Loucy (cell line): ENCODE results near the gene KLF8.

Experiments
- H2AFZ ChIP-seq: fragments of 200-600 bp; sonication (generic); 2 replicates; pipeline ENCODE4 v1.6.0; 2016; ENCODE audit warnings: antibody characterized with exemption, mild to moderate bottlenecking, low read length, moderate library complexity
- H3F3A ChIP-seq: fragments of 200-600 bp; 2 replicates; pipeline ENCODE4 v1.6.0; 2016; ENCODE audit warnings: antibody characterized with exemption, low read depth, mild to moderate bottlenecking
- H3K27me3 ChIP-seq: fragments of 200-600 bp; sonication (generic); 2 replicates; pipeline ENCODE4 v1.6.1; 2014; ENCODE audit warnings: low read length, mild to moderate bottlenecking; ENCODE audit not compliant: insufficient read depth, poor library complexity, severe bottlenecking
- H3K36me3 ChIP-seq: fragments of 200-600 bp; sonication (generic); 2 replicates; pipeline ENCODE4 v1.6.1; 2016; ENCODE audit warnings: low read length; ENCODE audit not compliant: insufficient read depth
- H3K4me1 ChIP-seq: fragments of 200-600 bp; sonication (generic); 2 replicates; pipeline ENCODE4 v1.5.1; 2014; ENCODE audit warnings: low read length, mild to moderate bottlenecking; ENCODE audit not compliant: insufficient read depth, poor library complexity, severe bottlenecking
- H3K4me2 ChIP-seq: fragments of 200-600 bp; sonication (generic); 2 replicates; pipeline ENCODE4 v1.6.0; 2014; ENCODE audit warnings: antibody characterized with exemption, low read length, low read depth, mild to moderate bottlenecking; ENCODE audit not compliant: poor library complexity, severe bottlenecking
- H3K4me3 ChIP-seq: fragments of 200-600 bp; sonication (generic); 2 replicates; pipeline ENCODE4 v1.5.1; 2014; ENCODE audit warnings: low read length, mild to moderate bottlenecking, mixed read lengths; ENCODE audit not compliant: poor library complexity, severe bottlenecking
- H3K79me2 ChIP-seq: fragments of 200-600 bp; sonication (generic); 2 replicates; pipeline ENCODE4 v1.6.1; 2014; ENCODE audit warnings: low read length; ENCODE audit not compliant: insufficient read depth
- H3K9ac ChIP-seq: fragments of 200-600 bp; sonication (generic); 2 replicates; pipeline ENCODE4 v1.6.0; 2014; ENCODE audit warnings: mild to moderate bottlenecking, low read depth, low read length, moderate library complexity; ENCODE audit not compliant: poor library complexity, severe bottlenecking
- H3K9me2 ChIP-seq: fragments of 200-600 bp; sonication (generic); replicated peaks from 2 replicates; pipeline ENCODE4 v1.6.1; 2016; ENCODE audit warnings: low read depth, low read length, mixed read lengths
- H3K9me3 ChIP-seq: fragments of 200-600 bp; sonication (generic); 2 replicates; pipeline ENCODE4 v1.6.1; 2014; ENCODE audit warnings: mild to moderate bottlenecking, antibody characterized with exemption, low read length, low read depth; ENCODE audit not compliant: insufficient read depth
- H4K20me1 ChIP-seq: fragments of 200-600 bp; sonication (generic); 2 replicates; pipeline ENCODE4 v1.6.0; 2014; ENCODE audit warnings: antibody characterized with exemption, low read length, mild to moderate bottlenecking; ENCODE audit not compliant: insufficient read depth, poor library complexity, severe bottlenecking
- EZH2phosphoT487 ChIP-seq: fragments of 200-600 bp; IDR thresholded peaks from 2 replicates; pipeline ENCODE4 v1.6.1; 2018; ENCODE audit warnings: antibody characterized with exemption, mild to moderate bottlenecking, moderate library complexity, borderline replicate concordance
- TF ChIP-seq, protein P1 (sequence below): fragments of 200-600 bp; sonication (generic); conservative IDR thresholded peaks from 2 replicates; pipeline ENCODE4 v1.5.1; 2014; ENCODE audit warnings: mild to moderate bottlenecking, antibody characterized with exemption, low read length

KLF8 gene

DNA sequence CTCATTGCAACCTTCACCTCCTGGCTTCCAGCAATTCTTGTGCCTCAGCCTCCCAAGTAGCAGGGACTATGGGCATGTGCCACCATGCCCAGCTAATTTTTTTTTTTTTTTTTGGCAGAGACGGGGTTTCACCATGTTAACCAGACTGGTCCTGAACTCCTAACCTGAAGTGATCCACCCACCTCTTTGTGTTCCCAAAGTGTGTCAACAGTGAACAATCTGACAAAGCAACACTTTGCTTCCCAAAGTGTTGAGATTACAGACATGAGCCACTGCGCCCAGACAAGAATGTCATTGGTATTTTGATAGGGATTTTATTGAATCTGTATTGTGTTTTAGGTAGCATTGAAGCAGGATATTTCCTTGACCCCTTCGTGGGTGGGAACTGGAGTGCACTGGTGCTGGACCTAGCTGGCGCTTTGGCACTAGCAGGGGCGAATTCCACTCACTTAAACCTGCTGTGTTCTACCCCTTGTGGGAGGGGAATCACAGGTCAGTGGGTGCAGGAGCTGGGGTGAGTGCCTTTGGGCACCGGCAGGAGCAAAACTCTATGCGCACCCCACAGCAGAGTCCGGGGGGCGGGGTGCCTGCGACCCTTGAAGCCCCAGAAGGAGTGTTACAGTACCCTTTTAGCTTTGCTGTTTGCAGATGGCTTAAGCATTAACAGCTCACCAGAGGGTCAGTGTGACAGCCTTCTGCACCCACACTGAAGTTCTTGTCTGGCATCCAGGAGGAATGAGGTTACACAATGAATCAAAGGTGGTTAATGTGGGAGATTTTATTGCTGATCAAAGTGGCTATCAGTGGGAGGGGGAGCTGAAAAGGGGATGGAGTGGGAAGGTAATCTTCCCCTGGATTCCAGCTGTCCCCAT, 21.9 kb downstream of the KLF8 start:
- Histone ChIP-seq H3F3A (no peaks in the 10 kb centered on the region), H3K36me3 (no peaks in the 10 kb centered on the region), H3K9me2 (no peaks in the 10 kb centered on the region), H3K4me1 (no peaks in the 10 kb centered on the region), H3K4me2 (no peak overlapping the region), H3K79me2 (no peaks in the 10 kb centered on the region), H3K9ac (no peak overlapping the region), H2AFZ (no peak overlapping the region), H4K20me1 (no peaks in the 10 kb centered on the region), H3K27me3 (no peaks in the 10 kb centered on the region), H3K9me3 (no peaks in the 10 kb centered on the region), H3K4me3 (no peak overlapping the region)
- TF ChIP-seq, protein P1, sequence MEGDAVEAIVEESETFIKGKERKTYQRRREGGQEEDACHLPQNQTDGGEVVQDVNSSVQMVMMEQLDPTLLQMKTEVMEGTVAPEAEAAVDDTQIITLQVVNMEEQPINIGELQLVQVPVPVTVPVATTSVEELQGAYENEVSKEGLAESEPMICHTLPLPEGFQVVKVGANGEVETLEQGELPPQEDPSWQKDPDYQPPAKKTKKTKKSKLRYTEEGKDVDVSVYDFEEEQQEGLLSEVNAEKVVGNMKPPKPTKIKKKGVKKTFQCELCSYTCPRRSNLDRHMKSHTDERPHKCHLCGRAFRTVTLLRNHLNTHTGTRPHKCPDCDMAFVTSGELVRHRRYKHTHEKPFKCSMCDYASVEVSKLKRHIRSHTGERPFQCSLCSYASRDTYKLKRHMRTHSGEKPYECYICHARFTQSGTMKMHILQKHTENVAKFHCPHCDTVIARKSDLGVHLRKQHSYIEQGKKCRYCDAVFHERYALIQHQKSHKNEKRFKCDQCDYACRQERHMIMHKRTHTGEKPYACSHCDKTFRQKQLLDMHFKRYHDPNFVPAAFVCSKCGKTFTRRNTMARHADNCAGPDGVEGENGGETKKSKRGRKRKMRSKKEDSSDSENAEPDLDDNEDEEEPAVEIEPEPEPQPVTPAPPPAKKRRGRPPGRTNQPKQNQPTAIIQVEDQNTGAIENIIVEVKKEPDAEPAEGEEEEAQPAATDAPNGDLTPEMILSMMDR = no peak
- TF ChIP-seq EZH2phosphoT487 = no peak

DNA sequence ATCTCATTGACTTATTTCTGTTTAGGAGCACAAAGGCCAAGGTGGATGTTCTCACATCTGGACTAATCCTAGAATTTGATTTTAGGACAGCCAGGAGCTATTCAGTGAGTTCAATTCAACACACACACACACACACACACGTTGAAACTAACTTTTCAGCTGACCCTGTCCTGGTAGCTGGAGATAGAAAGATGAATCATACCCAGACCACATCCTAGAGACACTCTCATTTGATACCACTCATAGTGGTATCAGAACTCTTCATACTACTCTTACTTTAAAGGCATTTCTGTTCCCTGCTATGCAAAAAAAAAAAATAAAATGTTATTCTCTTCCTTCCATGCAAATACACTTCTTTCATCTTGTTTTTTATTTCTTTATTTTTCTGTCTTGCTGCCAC, 36.7 kb downstream of the KLF8 start:
- Histone ChIP-seq H3K9ac (no peak overlapping the region), H2AFZ (no peak overlapping the region), H4K20me1 (no peaks in the 10 kb centered on the region), H3K79me2 (no peaks in the 10 kb centered on the region), H3K27me3 (no peaks in the 10 kb centered on the region), H3K4me2 (no peak overlapping the region), H3K9me2 (no peaks in the 10 kb centered on the region), H3F3A (no peaks in the 10 kb centered on the region), H3K9me3 (no peaks in the 10 kb centered on the region), H3K36me3 (no peaks in the 10 kb centered on the region), H3K4me1 (no peaks in the 10 kb centered on the region), H3K4me3 (no peak overlapping the region)
- TF ChIP-seq, protein P1 = no peak
- no peak for TF ChIP-seq EZH2phosphoT487

DNA sequence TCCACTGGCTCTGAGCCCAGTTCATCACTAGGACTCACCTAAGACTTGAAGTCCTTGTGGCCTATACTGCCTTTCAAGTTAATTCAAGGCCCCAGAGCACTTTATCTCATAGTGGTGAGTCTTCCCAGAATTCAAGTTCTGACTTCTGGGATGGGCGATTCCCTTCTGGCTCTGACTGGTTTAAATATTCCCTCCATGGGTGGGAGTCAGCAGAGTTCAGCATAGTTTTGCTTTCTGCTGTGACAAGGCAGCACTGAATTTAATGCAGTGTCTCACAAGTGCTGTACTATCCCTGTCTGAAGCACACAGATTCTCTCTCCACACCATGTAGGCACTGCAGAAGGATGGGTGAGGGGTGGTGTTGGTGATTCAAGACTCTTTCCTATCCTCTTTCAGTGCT, 46.5 kb downstream of the KLF8 start:
- no peak overlapping the region for H2AFZ ChIP-seq
- H3K4me2 ChIP-seq = no peak overlapping the region
- TF ChIP-seq EZH2phosphoT487 = no peak
- TF ChIP-seq, protein P1 = no peak
- no peaks in the 10 kb centered on the region for H3K9me2 ChIP-seq
- no peaks in the 10 kb centered on the region for H4K20me1 ChIP-seq
- H3K79me2 ChIP-seq = no peaks in the 10 kb centered on the region
- H3K4me3 ChIP-seq = no peak overlapping the region
- H3K9me3 ChIP-seq = no peaks in the 10 kb centered on the region
- no peaks in the 10 kb centered on the region for H3K4me1 ChIP-seq
- H3K27me3 ChIP-seq = no peaks in the 10 kb centered on the region
- H3K36me3 ChIP-seq = no peaks in the 10 kb centered on the region
- H3F3A ChIP-seq = no peaks in the 10 kb centered on the region
- H3K9ac ChIP-seq = no peak overlapping the region
